SK-N-SH (cell line): ENCODE measurements around the gene GALNT17. TPM values are rescaled to one million over a fixed set of nuclear protein-coding genes. Genes with fewer than 3 reads are reported as not detected.

Experiments used
- CTCF ChIA-PET: fragments of 300-600, 350-600 bp; formaldehyde crosslinking; extraction: SDS; loops from one replicate; lab custom pipeline; 2021; lab: Yijun Ruan, JAX
- POLR2A ChIA-PET: fragments of 350-600 bp; sonication (Branson Sonifier 250); formaldehyde crosslinking; extraction: SDS; loops from one replicate; lab custom pipeline; 2020; ENCODE audit warnings: antibody characterized with exemption, inconsistent platforms; lab: Yijun Ruan, JAX
- DNase-seq: peaks from one replicate; pipeline ENCODE4 v3.0.0; 2012
- H2AFZ ChIP-seq: fragments of 200-600 bp; sonication (generic); 2 replicates; pipeline ENCODE4 v1.8.1; 2016; ENCODE audit warnings: antibody characterized with exemption, mild to moderate bottlenecking, low read depth
- H3F3A ChIP-seq: fragments of 200-600 bp; sonication (generic); replicated peaks from 2 replicates; pipeline ENCODE3; 2016; ENCODE audit warnings: antibody characterized with exemption, mild to moderate bottlenecking; ENCODE audit not compliant: insufficient read depth
- H3K27ac ChIP-seq, 2 experiments: fragments of 200-500 bp in 1 of 2; fragments of 200-600 bp in 1 of 2; sonication (Bioruptor generic) in 1 of 2; sonication (generic), shearing (Covaris generic) in 1 of 2; 2 replicates each; pipeline versions ENCODE4 v1.5.1 to v1.6.1; 2014 to 2016; ENCODE audit warnings: low read depth in 2 of 2, inconsistent platforms in 1 of 2, low read length in 1 of 2, mild to moderate bottlenecking in 1 of 2, mixed read lengths in 1 of 2
- H3K27me3 ChIP-seq: fragments of 200-600 bp; sonication (generic), shearing (Covaris generic); 2 replicates; pipeline ENCODE4 v1.6.1; 2016; ENCODE audit warnings: mixed run types; ENCODE audit not compliant: insufficient read depth
- H3K36me3 ChIP-seq, 2 experiments: fragments of 200-500 bp in 1 of 2; fragments of 200-600 bp in 1 of 2; sonication (Bioruptor generic) in 1 of 2; sonication (generic) in 1 of 2; replicated peaks in 1 of 2; 2 replicates each; pipeline versions ENCODE3 to v1.5.1; 2014 to 2016; ENCODE audit warnings: low read length in 1 of 2, mild to moderate bottlenecking in 1 of 2; ENCODE audit not compliant: insufficient read depth in 2 of 2, control insufficient read depth in 1 of 2
- H3K4me1 ChIP-seq, 2 experiments: fragments of 200-500 bp in 1 of 2; fragments of 200-600 bp in 1 of 2; sonication (Bioruptor generic) in 1 of 2; sonication (generic), shearing (Covaris generic) in 1 of 2; 2 replicates each; pipeline versions ENCODE4 v1.5.1 to v1.6.1; 2014 to 2016; ENCODE audit warnings: low read depth in 1 of 2, low read length in 1 of 2, mixed run types in 1 of 2; ENCODE audit not compliant: insufficient read depth in 2 of 2, control insufficient read depth in 1 of 2
- H3K4me2 ChIP-seq: fragments of 200-600 bp; sonication (generic), shearing (Covaris generic); 2 replicates; pipeline ENCODE4 v1.6.1; 2017; ENCODE audit warnings: mixed run types
- H3K4me3 ChIP-seq, 2 experiments: fragments of 200-500 bp in 1 of 2; fragments of 200-600 bp in 1 of 2; sonication (Bioruptor generic) in 1 of 2; sonication (generic), shearing (Covaris generic) in 1 of 2; 2 replicates each; pipeline versions ENCODE4 v1.5.1 to v1.8.1; 2014 to 2016; ENCODE audit warnings: low read depth in 2 of 2, inconsistent platforms in 1 of 2, low read length in 1 of 2, mild to moderate bottlenecking in 1 of 2, mixed read lengths in 1 of 2, moderate library complexity in 1 of 2
- H3K79me2 ChIP-seq: fragments of 200-600 bp; sonication (generic); 2 replicates; pipeline ENCODE4 v1.8.1; 2017; ENCODE audit warnings: mild to moderate bottlenecking; ENCODE audit not compliant: insufficient read depth
- H3K9ac ChIP-seq: fragments of 200-600 bp; sonication (generic); 2 replicates; pipeline ENCODE4 v1.6.1; 2017; ENCODE audit warnings: mixed run types
- H3K9me2 ChIP-seq: fragments of 200-600 bp; sonication (generic); 2 replicates; pipeline ENCODE4 v1.6.1; 2017; ENCODE audit warnings: mixed run types
- H3K9me3 ChIP-seq: fragments of 200-600 bp; sonication (generic); 2 replicates; pipeline ENCODE4 v1.6.1; 2017; ENCODE audit warnings: mixed run types, mild to moderate bottlenecking, moderate library complexity
- H4K20me1 ChIP-seq: fragments of 200-600 bp; sonication (generic); 2 replicates; pipeline ENCODE4 v1.6.1; 2017; ENCODE audit warnings: mild to moderate bottlenecking, mixed run types; ENCODE audit not compliant: insufficient read depth
- CHD2 ChIP-seq: fragments of 150-350 bp; IDR thresholded peaks from 2 replicates; pipeline ENCODE4 v1.6.1; 2018; ENCODE audit warnings: low read length; ENCODE audit not compliant: partially characterized antibody
- CTCF ChIP-seq: fragments of 200-600 bp; sonication (generic); IDR thresholded peaks from 2 replicates; pipeline ENCODE4 v1.6.1; 2017; ENCODE audit warnings: antibody characterized with exemption, mild to moderate bottlenecking, moderate library complexity
- ELF1 ChIP-seq: IDR thresholded peaks from 2 replicates; pipeline ENCODE4 v1.4.0; 2012
- EP300 ChIP-seq, 2 experiments: IDR thresholded peaks; 2 replicates each; pipeline versions ENCODE4 v1.4.0 to v1.6.1; 2012; ENCODE audit warnings: borderline replicate concordance in 1 of 2, low read depth in 1 of 2, low read length in 1 of 2
- GABPA ChIP-seq: IDR thresholded peaks from 2 replicates; pipeline ENCODE4 v1.4.0; 2012; ENCODE audit warnings: low read depth, mild to moderate bottlenecking
- NRF1 ChIP-seq: IDR thresholded peaks from 2 replicates; pipeline ENCODE4 v1.6.1; 2012; ENCODE audit warnings: low read depth, mild to moderate bottlenecking, low read length
- PBX3 ChIP-seq: IDR thresholded peaks from 2 replicates; pipeline ENCODE4; 2012
- RAD21 ChIP-seq: IDR thresholded peaks from 2 replicates; pipeline ENCODE4 v1.6.1; 2012; ENCODE audit warnings: mild to moderate bottlenecking, low read length
- SIN3A ChIP-seq: IDR thresholded peaks from 2 replicates; pipeline ENCODE4 v1.6.1; 2012; ENCODE audit warnings: low read depth, mild to moderate bottlenecking, low read length, moderate library complexity, borderline replicate concordance
- TCF12 ChIP-seq: IDR thresholded peaks from 2 replicates; pipeline ENCODE4 v1.4.0; 2012
- TEAD4 ChIP-seq: IDR thresholded peaks from 2 replicates; pipeline ENCODE4 v1.4.0; 2012; ENCODE audit warnings: mild to moderate bottlenecking, borderline replicate concordance; ENCODE audit not compliant: insufficient read depth
- USF2 ChIP-seq: fragments of 150-350 bp; IDR thresholded peaks from 2 replicates; pipeline ENCODE4 v1.6.1; 2017; ENCODE audit warnings: antibody characterized with exemption, low read length, low read depth, borderline replicate concordance
- YY1 ChIP-seq: IDR thresholded peaks from 2 replicates; pipeline ENCODE4 v1.4.0; 2012; ENCODE audit warnings: low read depth, mild to moderate bottlenecking
- WGBS: methylation state at CpG from one replicate; pipeline ENCODE4 v1.1.6; 2017; ENCODE audit warnings: low lambda C conversion rate; 5-methylcytosine and 5-hydroxymethylcytosine counted together
- polyA plus RNA-seq, 3 experiments: library from polyadenylated mRNA; depleted of rRNA; stranded (reverse); fragments of >200 nt; gene quantifications; 2 replicates each; pipeline ENCODE4 v1.2.3, GENCODE V29; 2012

GALNT17 gene
- polyA plus RNA-seq, 1 of the 3 experiments (the other 2 are of a cell fraction) = not detected

GRCh38 chr7:71746006-71746405 is 614.1 kb downstream of the GALNT17 start (continued):
- no peak for TF ChIP-seq PBX3
- no peak for TF ChIP-seq GABPA
- no peak for TF ChIP-seq TEAD4
- no peak for TF ChIP-seq RAD21
- TF ChIP-seq CHD2 = no peak
- no peak for TF ChIP-seq TCF12

- TF ChIP-seq TEAD4 (no peak), NRF1 (no peak), ELF1 (no peak), YY1 (no peak), EP300 (IDR thresholded peaks at IDR 0.05; ENCODE audit: borderline replicate concordance in 1 of 2, low read depth in 1 of 2, low read length in 1 of 2) (no peak), USF2 (no peak), SIN3A (no peak), CTCF (no peak)
- Histone ChIP-seq H3K9me3 (no peaks in the 10 kb centered on the region), H3K27ac (no peak overlapping the region), H3K9me2 (no peaks in the 10 kb centered on the region), H3K79me2 (no peaks in the 10 kb centered on the region), H3F3A (no peaks in the 10 kb centered on the region), H3K4me2 (no peak overlapping the region), H3K4me1 (no peaks in the 10 kb centered on the region), H3K36me3 (no peaks in the 10 kb centered on the region), H2AFZ (no peak overlapping the region), H3K27me3 (no peaks in the 10 kb centered on the region), H3K4me3 (no peak overlapping the region), H4K20me1 (no peaks in the 10 kb centered on the region), H3K9ac (no peak overlapping the region)
- ChIA-PET CTCF (interaction anchor here (1.3 to 2.8 kb wide), 4 partner anchors 12 to 744 kb away, joined by 3 to 24 read pairs (median 8); no protein-coding TSS in a partner anchor), POLR2A (no interaction called here)
- DNase-seq = no peak
- WGBS = 30% methylated on average over 6 of the region's 6 CpGs
Measured at GRCh38 chr7:71750290-71750689, 618.3 kb downstream of the GALNT17 start.
